OCI-LY3 (cell line): ENCODE results near the gene CDH4.

ENCODE experiments used
- CTCF ChIP-seq: fragments of 200-600, 300-600 bp; sonication (generic); IDR thresholded peaks from 2 replicates; pipeline ENCODE4 v1.5.1; 2014; ENCODE audit warnings: antibody characterized with exemption, low read length, low read depth
- EZH2phosphoT487 ChIP-seq: fragments of 200-600 bp; shearing (Covaris generic); IDR thresholded peaks from 2 replicates; pipeline ENCODE4 v1.6.1; 2018; ENCODE audit warnings: antibody characterized with exemption, mixed run types, low read depth

- no peak for TF ChIP-seq CTCF
- no peak for TF ChIP-seq EZH2phosphoT487
Observed at GRCh38 chr20:61768571-61769285, 516.7 kb downstream of the CDH4 start.
